Tibial nerve (tissue), 4 donors: ENCODE results near the gene NPB. TPM values are rescaled to one million over a fixed set of nuclear protein-coding genes. Genes with fewer than 3 reads are reported as not detected.

Experiments
- DNase-seq, 2 donors: peaks; one replicate each; pipeline ENCODE4 v3.0.0-alpha.2; 2019; ENCODE audit warnings: low spot score in 2 of 2
- H3K27ac ChIP-seq, 4 donors: fragments of 200-600 bp; sonication (generic) in 3 of 4; one replicate each; pipeline ENCODE4 v1.5.1; 2017 to 2019; ENCODE audit warnings: mild to moderate bottlenecking in 1 of 4
- H3K27me3 ChIP-seq, 2 donors: fragments of 200-600 bp; sonication (generic) in 1 of 2; one replicate each; pipeline versions ENCODE4 v1.5.1 to v1.6.0; 2017 to 2019
- H3K36me3 ChIP-seq, 3 donors: fragments of 200-600 bp; sonication (generic); one replicate each; pipeline ENCODE4 v1.5.1; 2018 to 2019
- H3K4me1 ChIP-seq, 4 donors: fragments of 200-600 bp; sonication (generic) in 3 of 4; one replicate each; pipeline ENCODE4 v1.5.1; 2017 to 2019
- H3K4me3 ChIP-seq, 4 donors: fragments of 200-600 bp; sonication (generic) in 3 of 4; one replicate each; pipeline ENCODE4 v1.5.1; 2017 to 2019; ENCODE audit warnings: mild to moderate bottlenecking in 1 of 4, moderate library complexity in 1 of 4
- H3K9me3 ChIP-seq, 4 donors: fragments of 200-600 bp; sonication (generic) in 3 of 4; one replicate each; pipeline ENCODE4 v1.5.1; 2017 to 2019
- CTCF ChIP-seq, 5 experiments: fragments of 200-600 bp in 3 of 5; fragments of 450-650 bp in 2 of 5; sonication (generic) in 3 of 5; IDR thresholded peaks; one replicate each; pipeline ENCODE4 v1.5.1; 2016 to 2019; ENCODE audit warnings: antibody characterized with exemption in 5 of 5, mild to moderate bottlenecking in 3 of 5, moderate library complexity in 2 of 5
- EP300 ChIP-seq, 2 donors: sonication (generic); formaldehyde crosslinking; IDR thresholded peaks; one replicate each; pipeline ENCODE4 v1.6.1; 2017; ENCODE audit warnings: antibody characterized with exemption in 2 of 2, mild to moderate bottlenecking in 1 of 2
- POLR2A ChIP-seq, 2 donors: fragments of 450-650 bp; IDR thresholded peaks; one replicate each; pipeline ENCODE4 v1.6.1; 2017; ENCODE audit warnings: antibody characterized with exemption in 2 of 2, mild to moderate bottlenecking in 2 of 2, moderate library complexity in 2 of 2
- WGBS, 2 donors: methylation state at CpG; one replicate each; pipeline ENCODE4 v1.1.5; 2018; 5-methylcytosine and 5-hydroxymethylcytosine counted together
- total RNA-seq, 4 donors: library from RNA; depleted of rRNA; stranded (reverse); fragments of >200 nt; gene quantifications; one replicate each; pipeline ENCODE4 v1.1.0, GENCODE V29; 2016

NPB gene
- total RNA-seq, 4 donors from 2014 or later = 4.2 to 8.7 (median 5.4) TPM; not detected in 1

DNA sequence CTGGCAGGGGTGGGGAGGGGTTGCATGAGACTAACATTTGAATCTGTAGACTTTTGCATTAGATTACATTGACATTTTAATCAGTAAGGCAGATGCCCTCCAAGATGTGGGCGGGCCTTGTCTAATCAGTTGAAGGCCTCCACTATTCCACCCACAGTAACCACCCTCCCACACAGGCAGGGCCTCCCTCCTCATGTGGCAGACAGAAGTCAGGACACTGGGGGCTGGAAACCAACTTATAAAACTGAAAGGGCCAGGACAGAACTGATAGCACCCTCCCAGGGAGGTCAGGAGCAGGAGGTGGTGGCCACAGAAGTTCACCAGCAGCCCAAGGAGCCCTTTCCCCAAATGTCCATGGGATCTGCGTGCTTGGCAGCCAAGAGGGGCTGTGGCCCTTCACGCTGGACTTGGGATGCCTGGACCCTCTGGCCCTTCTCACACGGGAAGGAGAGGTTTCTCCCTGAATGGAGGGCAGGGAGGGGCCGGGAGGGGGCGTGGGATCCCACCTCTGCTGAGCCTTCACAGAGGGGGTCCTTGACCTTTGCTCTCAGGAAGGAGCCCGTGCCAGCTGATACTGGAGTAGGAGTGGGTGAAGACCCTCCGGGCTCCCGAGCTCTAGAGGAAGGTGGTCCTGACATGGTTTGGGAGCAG, 30.4 kb downstream of the NPB start:
- WGBS, 2 donors = 77 to 81% methylated on average over 9 of the region's 9 CpGs
- TF ChIP-seq POLR2A (IDR thresholded peaks at IDR 0.05) (no peak), CTCF (IDR thresholded peaks at IDR 0.05) (no peak), EP300 (IDR thresholded peaks at IDR 0.05) (no peak)
- no peak overlapping the region for H3K27ac ChIP-seq
- H3K9me3 ChIP-seq = no peaks in the 10 kb centered on the region
- no peak overlapping the region for H3K4me3 ChIP-seq
- H3K4me1 ChIP-seq = peaks cover 0 to 26% (median 19%) of the 10 kb centered on the region in 4 donors
- DNase-seq = no peak
- no peaks in the 10 kb centered on the region for H3K36me3 ChIP-seq
- peaks cover 0 to 19% of the 10 kb centered on the region in 2 donors for H3K27me3 ChIP-seq

DNA sequence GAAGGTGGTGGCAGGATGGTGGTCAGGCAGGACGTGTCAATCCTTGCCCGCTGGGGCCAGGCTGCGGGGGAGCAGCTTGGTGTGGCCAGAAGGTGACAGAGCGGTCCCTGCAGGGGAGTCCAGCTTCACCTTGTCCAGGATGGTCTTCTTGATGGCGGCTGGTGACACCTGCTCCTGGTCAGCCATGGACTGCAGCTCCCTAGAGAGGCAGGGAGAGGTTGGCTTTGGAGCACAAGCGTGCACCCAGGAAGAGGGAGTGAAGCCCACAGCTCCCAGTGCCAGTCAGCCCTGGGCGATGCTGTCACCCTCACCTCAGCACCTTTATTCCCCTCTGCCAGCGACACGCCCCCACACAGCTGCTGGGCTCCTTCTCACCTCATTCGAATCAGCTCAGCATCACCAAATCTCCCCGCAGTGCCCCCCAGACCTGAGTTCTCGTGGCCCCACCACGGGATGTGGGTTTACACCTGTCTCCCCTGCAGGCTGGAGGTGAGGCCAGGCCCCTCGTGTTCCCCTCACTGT, 31.2 kb downstream of the NPB start:
- DNase-seq = no peak
- Histone ChIP-seq H3K4me3 (no peak overlapping the region), H3K4me1 (peaks cover 0 to 27% (median 14%) of the 10 kb centered on the region in 4 donors), H3K27ac (no peak overlapping the region), H3K9me3 (no peaks in the 10 kb centered on the region), H3K27me3 (peaks cover 0 to 19% of the 10 kb centered on the region in 2 donors), H3K36me3 (no peaks in the 10 kb centered on the region)
- WGBS, 2 donors = 82 to 84% methylated on average over 12 to 14 of the region's 14 CpGs
- no peak for TF ChIP-seq POLR2A (IDR thresholded peaks at IDR 0.05)
- TF ChIP-seq CTCF (IDR thresholded peaks at IDR 0.05) = no peak
- TF ChIP-seq EP300 (IDR thresholded peaks at IDR 0.05) = no peak

GRCh38 chr17:81934098-81934757, 32.2 kb downstream of the NPB start:
- H3K9me3 ChIP-seq = no peaks in the 10 kb centered on the region
- 85 to 87% methylated on average over 14 to 23 of the region's 23 CpGs for WGBS, 2 donors
- no peak overlapping the region for H3K27ac ChIP-seq
- peaks cover 0 to 26% of the 10 kb centered on the region in 2 donors for H3K27me3 ChIP-seq
- TF ChIP-seq POLR2A (IDR thresholded peaks at IDR 0.05) (no peak), CTCF (IDR thresholded peaks at IDR 0.05) (no peak), EP300 (IDR thresholded peaks at IDR 0.05) (no peak)
- no peak overlapping the region for H3K4me3 ChIP-seq
- peaks cover 0 to 21% (median 7%) of the 10 kb centered on the region in 4 donors for H3K4me1 ChIP-seq
- H3K36me3 ChIP-seq = no peaks in the 10 kb centered on the region
- no peak for DNase-seq

- Histone ChIP-seq H3K36me3 (no peaks in the 10 kb centered on the region), H3K9me3 (no peaks in the 10 kb centered on the region), H3K4me1 (peaks cover 0 to 29% (median 7%) of the 10 kb centered on the region in 4 donors), H3K4me3 (no peak overlapping the region), H3K27me3 (peaks cover 0 to 33% of the 10 kb centered on the region in 2 donors), H3K27ac (no peak overlapping the region)
- WGBS, 2 donors = 79 to 88% methylated on average over 25 to 28 of the region's 38 CpGs
- DNase-seq = no peak
- no peak for TF ChIP-seq CTCF (IDR thresholded peaks at IDR 0.05)
- no peak for TF ChIP-seq POLR2A (IDR thresholded peaks at IDR 0.05)
- TF ChIP-seq EP300 (IDR thresholded peaks at IDR 0.05) = no peak
Measured at GRCh38 chr17:81934850-81935708, 33.0 kb downstream of the NPB start.
